Vagina (tissue), 2 donors: ENCODE measurements around the gene KLHL3.

Experiments used
- CTCF ChIP-seq, 3 experiments: fragments of 450-650 bp in 2 of 3; fragments of 200-600 bp in 1 of 3; sonication (generic) in 1 of 3; IDR thresholded peaks; one replicate each; pipeline ENCODE4 v1.5.1; 2017 to 2019; ENCODE audit warnings: antibody characterized with exemption in 3 of 3, mild to moderate bottlenecking in 2 of 3, moderate library complexity in 2 of 3
- POLR2A ChIP-seq, 2 donors: fragments of 450-650 bp; IDR thresholded peaks; one replicate each; pipeline ENCODE4 v1.6.1; 2017; ENCODE audit warnings: antibody characterized with exemption in 2 of 2, mild to moderate bottlenecking in 2 of 2, moderate library complexity in 2 of 2
- POLR2AphosphoS5 ChIP-seq, 2 donors: sonication (generic); formaldehyde crosslinking; IDR thresholded peaks; one replicate each; pipeline ENCODE4 v1.9.0; 2017; ENCODE audit warnings: antibody characterized with exemption in 2 of 2, mild to moderate bottlenecking in 2 of 2, low read depth in 1 of 2; ENCODE audit not compliant: insufficient read depth in 1 of 2

- TF ChIP-seq CTCF (IDR thresholded peaks at IDR 0.05) (no peak), POLR2A (IDR thresholded peaks at IDR 0.05) (no peak), POLR2AphosphoS5 (IDR thresholded peaks at IDR 0.05; ENCODE audit: insufficient read depth in 1 of 2, low read depth in 1 of 2) (no peak)
Measured at GRCh38 chr5:137712139-137712667, 23.7 kb downstream of the KLHL3 start.
